CD4-positive, alpha-beta T cell (primary cell): Measurements from ENCODE around the gene C19orf73. TPM values are rescaled to one million over a fixed set of nuclear protein-coding genes. Genes with fewer than 3 reads are reported as not detected.

Source experiments
- ATAC-seq: fragments of 200-7000 bp; cut with Tn5 transposase; one replicate; pipeline ENCODE4 v1.10.0; 2022; ENCODE audit warnings: mild to moderate bottlenecking; ENCODE audit not compliant: poor library complexity
- CTCF ChIA-PET: fragments of 350-600 bp; sonication (Branson Sonifier 250); formaldehyde crosslinking; loops from one replicate; lab custom pipeline; 2021; ENCODE audit warnings: antibody characterized with exemption, inconsistent platforms; lab: Charles Lee
- POLR2A ChIA-PET: fragments of 350-600 bp; sonication (Branson Sonifier 250); formaldehyde crosslinking; loops from one replicate; lab custom pipeline; 2021; ENCODE audit warnings: antibody characterized with exemption, inconsistent platforms; lab: Charles Lee
- DNase-seq, 14 experiments: peaks; one replicate each; pipeline ENCODE4 v3.0.0-alpha.2; 2013 to 2020; ENCODE audit warnings: mixed read lengths in 2 of 14
- H3K27ac ChIP-seq, 2 donors: one replicate each; pipeline versions ENCODE4 v1.5.1 to v1.7.0; 2013; ENCODE audit warnings: low read length in 2 of 2, low read depth in 1 of 2, mild to moderate bottlenecking in 1 of 2
- H3K27me3 ChIP-seq, 2 experiments: 1 replicate in 1 of 2; 2 replicates in 1 of 2; pipeline versions ENCODE4 v1.6.1 to v1.7.0; 2013; ENCODE audit warnings: low read length in 2 of 2, control low read depth in 1 of 2, mild to moderate bottlenecking in 1 of 2, moderate library complexity in 1 of 2; ENCODE audit not compliant: insufficient read depth in 2 of 2, control insufficient read depth in 1 of 2
- H3K36me3 ChIP-seq: one replicate; pipeline ENCODE4 v1.6.1; 2013; ENCODE audit warnings: low read length, control low read depth; ENCODE audit not compliant: insufficient read depth
- H3K4me1 ChIP-seq: one replicate; pipeline ENCODE4 v1.6.1; 2013; ENCODE audit warnings: low read length, control low read depth; ENCODE audit not compliant: insufficient read depth
- H3K4me3 ChIP-seq: one replicate; pipeline ENCODE4 v1.5.1; 2013; ENCODE audit warnings: mild to moderate bottlenecking, low read length, moderate library complexity
- H3K9me3 ChIP-seq, 2 experiments: 1 replicate in 1 of 2; 2 replicates in 1 of 2; pipeline versions ENCODE4 v1.6.1 to v1.7.0; 2013; ENCODE audit warnings: low read length in 2 of 2, mild to moderate bottlenecking in 2 of 2, control low read depth in 1 of 2, moderate library complexity in 1 of 2; ENCODE audit not compliant: control insufficient read depth in 1 of 2, insufficient read depth in 1 of 2
- H3K27ac Mint-ChIP-seq: one replicate; pipeline ENCODE4 v1.8.0; 2020; ENCODE audit warnings: mixed read lengths
- H3K27me3 Mint-ChIP-seq: one replicate; pipeline ENCODE4 v1.8.0; 2021; ENCODE audit warnings: mixed read lengths
- H3K36me3 Mint-ChIP-seq: one replicate; pipeline ENCODE4 v1.8.0; 2021; ENCODE audit warnings: low read depth, mixed read lengths
- H3K4me1 Mint-ChIP-seq: one replicate; pipeline ENCODE4 v1.8.0; 2021; ENCODE audit warnings: low read depth, mixed read lengths
- H3K4me3 Mint-ChIP-seq: one replicate; pipeline ENCODE4 v1.8.0; 2020; ENCODE audit warnings: mild to moderate bottlenecking, mixed read lengths
- H3K9me3 Mint-ChIP-seq: one replicate; pipeline ENCODE4 v1.8.0; 2020; ENCODE audit warnings: mixed read lengths
- intact Hi-C, 2 experiments: fragments of 100-400 bp; cut with DNase I in 1 of 2; cut with micrococcal nuclease in 1 of 2; formaldehyde crosslinking; loops; one replicate each; pipeline versions ENCODE4 v1.15.1 to v1.9.0; 2023 to 2025; cut with DNase I, micrococcal nuclease
- total RNA-seq, 174 experiments: library from RNA in 2 of 174; stranded (reverse) in 2 of 174; gene quantifications; one replicate each; pipeline ENCODE4 v1.2.3 and lab custom pipeline; 2021 to 2026
- TF ChIP-seq, protein P1 (sequence below): fragments of 200-600 bp; IDR thresholded peaks from one replicate; pipeline ENCODE4 v1.8.0; 2022; ENCODE audit warnings: antibody characterized with exemption, mild to moderate bottlenecking

C19orf73 gene
- total RNA-seq, 2 experiments from 2014 or later, result 1.5 to 2.3 TPM

DNA sequence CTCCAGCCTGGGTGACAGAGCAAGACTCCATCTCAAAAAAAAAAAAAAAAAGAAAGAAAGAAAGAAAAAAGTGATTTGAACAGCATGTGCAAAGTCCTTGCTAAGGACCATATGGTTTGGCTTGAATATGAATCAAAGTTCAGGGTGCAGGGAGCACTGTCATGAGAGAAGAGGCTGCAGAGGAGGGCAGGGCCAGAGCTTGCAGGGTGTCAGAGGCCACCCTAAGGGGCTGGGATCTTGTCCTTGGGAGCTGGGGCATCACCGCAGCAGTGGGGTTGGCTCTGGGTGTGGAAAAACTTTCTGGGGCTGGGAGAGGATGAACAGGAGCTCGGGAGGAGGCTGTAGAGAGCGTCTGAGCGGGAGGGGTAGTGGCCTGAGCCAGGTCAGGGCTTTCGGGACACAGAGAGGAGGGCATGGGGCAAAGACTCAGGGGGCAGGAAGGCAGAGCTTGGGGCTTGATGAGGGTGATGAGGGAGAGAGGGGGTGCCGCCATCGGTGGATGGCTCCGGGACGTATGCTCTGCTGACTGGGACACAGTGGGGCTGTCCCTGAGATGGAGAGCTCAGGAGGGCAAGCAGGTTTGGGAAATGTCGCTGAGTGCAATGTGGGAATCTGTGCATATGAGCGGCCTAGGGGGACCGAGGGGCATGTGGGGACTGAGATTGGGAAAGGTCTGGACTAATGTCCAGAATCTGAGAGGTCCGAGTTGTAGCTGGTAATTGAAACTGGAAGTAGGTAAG lies 41.7 kb upstream of the C19orf73 start:
- Mint-ChIP-seq H3K4me1 (peaks cover 7% of the 10 kb centered on the region), H3K4me3 (no peak overlapping the region), H3K27ac (no peak overlapping the region), H3K9me3 (no peaks in the 10 kb centered on the region), H3K36me3 (no peaks in the 10 kb centered on the region), H3K27me3 (peaks cover 51% of the 10 kb centered on the region)
- Histone ChIP-seq H3K27ac (no peak overlapping the region), H3K36me3 (no peaks in the 10 kb centered on the region), H3K9me3 (peaks cover 0 to 12% of the 10 kb centered on the region in 2 experiments), H3K4me1 (peaks cover 12% of the 10 kb centered on the region), H3K27me3 (peaks cover 24 to 33% of the 10 kb centered on the region in 2 experiments), H3K4me3 (no peak overlapping the region)
- ChIA-PET CTCF (no interaction called here), POLR2A (no interaction called here)
- intact Hi-C loops, result no loop called here
- DNase-seq, result no peak
- ATAC-seq, result no peak
- TF ChIP-seq, protein P1, sequence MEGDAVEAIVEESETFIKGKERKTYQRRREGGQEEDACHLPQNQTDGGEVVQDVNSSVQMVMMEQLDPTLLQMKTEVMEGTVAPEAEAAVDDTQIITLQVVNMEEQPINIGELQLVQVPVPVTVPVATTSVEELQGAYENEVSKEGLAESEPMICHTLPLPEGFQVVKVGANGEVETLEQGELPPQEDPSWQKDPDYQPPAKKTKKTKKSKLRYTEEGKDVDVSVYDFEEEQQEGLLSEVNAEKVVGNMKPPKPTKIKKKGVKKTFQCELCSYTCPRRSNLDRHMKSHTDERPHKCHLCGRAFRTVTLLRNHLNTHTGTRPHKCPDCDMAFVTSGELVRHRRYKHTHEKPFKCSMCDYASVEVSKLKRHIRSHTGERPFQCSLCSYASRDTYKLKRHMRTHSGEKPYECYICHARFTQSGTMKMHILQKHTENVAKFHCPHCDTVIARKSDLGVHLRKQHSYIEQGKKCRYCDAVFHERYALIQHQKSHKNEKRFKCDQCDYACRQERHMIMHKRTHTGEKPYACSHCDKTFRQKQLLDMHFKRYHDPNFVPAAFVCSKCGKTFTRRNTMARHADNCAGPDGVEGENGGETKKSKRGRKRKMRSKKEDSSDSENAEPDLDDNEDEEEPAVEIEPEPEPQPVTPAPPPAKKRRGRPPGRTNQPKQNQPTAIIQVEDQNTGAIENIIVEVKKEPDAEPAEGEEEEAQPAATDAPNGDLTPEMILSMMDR, result no peak

DNA sequence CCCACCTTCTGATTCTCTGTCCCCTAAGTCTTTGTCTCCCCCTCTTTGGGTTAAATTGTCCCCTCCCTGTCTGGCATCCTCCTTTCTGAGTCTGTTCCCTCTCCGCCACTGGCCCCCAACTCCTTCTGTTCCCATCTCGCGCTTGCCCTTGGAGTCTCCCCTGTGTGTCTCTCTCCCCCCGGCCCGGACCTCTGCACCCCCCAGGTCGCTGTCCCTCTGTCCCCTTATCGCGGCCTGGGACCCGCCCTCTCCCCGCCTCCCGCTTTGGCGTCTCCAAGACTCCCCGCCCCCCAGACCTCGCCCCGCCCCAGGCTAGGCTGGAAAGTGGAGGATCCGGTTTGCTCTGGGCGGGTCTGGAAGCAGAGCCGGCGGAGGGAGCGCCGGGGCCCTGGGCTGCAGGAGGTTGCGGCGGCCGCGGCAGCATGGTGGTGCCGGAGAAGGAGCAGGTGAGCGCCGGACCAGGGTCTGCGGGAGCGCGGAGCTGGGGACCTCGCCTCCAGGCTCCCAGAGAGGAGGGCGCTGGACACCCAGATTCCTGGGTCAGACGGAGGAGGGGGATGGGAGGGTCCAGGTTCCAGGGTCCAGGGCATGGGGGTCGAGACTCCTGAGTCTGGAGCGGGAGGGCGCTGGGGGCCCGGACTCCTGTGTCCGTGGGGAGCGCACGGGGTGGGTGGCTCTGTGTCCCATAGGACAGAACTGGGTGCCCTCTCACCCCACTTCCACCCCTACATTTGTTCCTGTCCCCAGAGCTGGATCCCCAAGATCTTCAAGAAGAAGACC lies 38.7 kb upstream of the C19orf73 start, which contains the start of gene TRPM4:
TSS of gene TRPM4 (plus strand) at position 348 of the 780 bp plus-strand sequence. CDS start at position 423, 75 bp downstream.
- H3K4me3 ChIP-seq, result no peak within 1 kb of the TSS
- H3K9me3 ChIP-seq, result peaks cover 0 to 29% of the 10 kb centered on the region in 2 experiments
- H3K9me3 Mint-ChIP-seq, result no peaks in the 10 kb centered on the region
- TF ChIP-seq, protein P1, result no peak
- intact Hi-C loops, result no loop called here
- CTCF ChIA-PET, result no interaction called here
- H3K27me3 Mint-ChIP-seq, result peaks cover 75% of the 10 kb centered on the region
- no peak within 1 kb of the TSS for H3K27ac Mint-ChIP-seq
- peaks cover 33 to 41% of the 10 kb centered on the region in 2 experiments for H3K27me3 ChIP-seq
- H3K36me3 Mint-ChIP-seq, result no peaks in the 10 kb centered on the region
- H3K36me3 ChIP-seq, result no peaks in the 10 kb centered on the region
- H3K27ac ChIP-seq, result no peak within 1 kb of the TSS
- POLR2A ChIA-PET, result no interaction called here
- peaks cover 18% of the 10 kb centered on the region for H3K4me1 Mint-ChIP-seq
- H3K4me3 Mint-ChIP-seq, result peak within 1 kb of the TSS; percentile 59
- DNase-seq (peak in 6 of 14 experiments; percentile 22 to 55 (median 34)), ATAC-seq (peak; percentile 64)
- peaks cover 12% of the 10 kb centered on the region for H3K4me1 ChIP-seq

DNA sequence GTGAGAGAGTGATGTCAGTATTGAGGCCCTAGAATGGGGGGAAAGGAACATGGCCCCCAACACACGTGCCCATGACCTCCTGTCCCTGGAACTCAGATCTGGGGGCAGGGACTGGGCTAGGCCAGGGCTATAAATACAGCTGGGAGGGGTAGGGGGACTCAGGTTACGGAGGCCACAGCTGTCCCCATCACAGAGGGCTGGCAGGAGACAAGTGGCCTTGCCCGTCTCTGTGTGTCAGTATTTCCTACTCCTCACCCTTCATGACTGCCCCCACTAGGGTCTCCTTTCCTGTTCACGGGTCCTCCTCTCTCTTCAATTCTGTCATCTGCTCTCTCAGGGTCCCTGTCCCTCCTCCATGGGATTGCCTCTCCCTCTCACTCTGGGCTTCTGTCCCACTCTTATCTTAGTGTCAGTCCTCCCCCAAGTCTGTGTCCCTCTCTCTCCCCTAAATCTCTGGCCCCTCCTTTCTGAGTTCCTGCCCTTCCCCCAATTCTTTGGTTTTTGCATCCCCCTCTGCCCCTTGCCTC lies 36.9 kb upstream of the C19orf73 start:
- H3K36me3 Mint-ChIP-seq, result no peaks in the 10 kb centered on the region
- no peak for DNase-seq
- H3K27ac ChIP-seq, result no peak overlapping the region
- no peak overlapping the region for H3K27ac Mint-ChIP-seq
- TF ChIP-seq, protein P1, result no peak
- H3K36me3 ChIP-seq, result no peaks in the 10 kb centered on the region
- no peak overlapping the region for H3K4me3 Mint-ChIP-seq
- peaks cover 46 to 51% of the 10 kb centered on the region in 2 experiments for H3K27me3 ChIP-seq
- H3K9me3 Mint-ChIP-seq, result no peaks in the 10 kb centered on the region
- intact Hi-C loops, result no loop called here
- peaks cover 85% of the 10 kb centered on the region for H3K27me3 Mint-ChIP-seq
- ChIA-PET CTCF (no interaction called here), POLR2A (no interaction called here)
- no peak overlapping the region for H3K4me3 ChIP-seq
- ATAC-seq, result no peak
- peaks cover 26% of the 10 kb centered on the region for H3K4me1 ChIP-seq
- H3K9me3 ChIP-seq, result peaks cover 0 to 41% of the 10 kb centered on the region in 2 experiments
- peaks cover 28% of the 10 kb centered on the region for H3K4me1 Mint-ChIP-seq
